HUES6 (cell line): Measurements from ENCODE around the gene C17orf107.
"Not testable (repeated sequence)": the region's sequence is repeated elsewhere in the genome, so short reads cannot be mapped to it uniquely, and the experiment has no call there.

Source experiments
- H3K27ac ChIP-seq: 2 replicates; pipeline ENCODE4 v1.7.0; 2013; ENCODE audit warnings: low read depth, mild to moderate bottlenecking, low read length, inconsistent platforms
- H3K27me3 ChIP-seq: 2 replicates; pipeline ENCODE4 v1.6.1; 2013; ENCODE audit warnings: low read length; ENCODE audit not compliant: control insufficient read depth, insufficient read depth
- H3K36me3 ChIP-seq: 2 replicates; pipeline ENCODE4 v1.6.1; 2013; ENCODE audit warnings: low read length; ENCODE audit not compliant: control insufficient read depth, insufficient read depth
- H3K4me1 ChIP-seq: 2 replicates; pipeline ENCODE4 v1.6.1; 2013; ENCODE audit warnings: low read length; ENCODE audit not compliant: control insufficient read depth, insufficient read depth
- H3K4me3 ChIP-seq: 2 replicates; pipeline ENCODE4 v1.5.1; 2013; ENCODE audit warnings: low read depth, low read length
- H3K9ac ChIP-seq: one replicate; pipeline ENCODE4 v1.6.1; 2013; ENCODE audit warnings: mild to moderate bottlenecking, low read length
- H3K9me3 ChIP-seq: 2 replicates; pipeline ENCODE4 v1.6.1; 2013; ENCODE audit warnings: low read depth, low read length; ENCODE audit not compliant: control insufficient read depth, insufficient read depth

C17orf107 gene

GRCh38 chr17:4899341-4900230, at the start of gene C17orf107:
TSS of gene C17orf107 (plus strand) at chr17:4899536. CDS start at chr17:4899763, 227 bp downstream.
- H3K27me3 ChIP-seq: peaks cover 3% of the 10 kb centered on the region; the same call in 1 of the 2 replicates
- H3K9me3 ChIP-seq: no peaks in the 10 kb centered on the region
- peak within 1 kb of the TSS; percentile 41 for H3K9ac ChIP-seq
- peak within 1 kb of the TSS; percentile 56 for H3K4me3 ChIP-seq
- H3K4me1 ChIP-seq: peaks cover 21% of the 10 kb centered on the region
- no peak within 1 kb of the TSS; the same call in 1 of the 2 replicates for H3K27ac ChIP-seq
- H3K36me3 ChIP-seq: peaks cover 22% of the 10 kb centered on the region

GRCh38 chr17:4850246-4850645, 49.1 kb upstream of the C17orf107 start:
- H3K9me3 ChIP-seq: no peaks in the 10 kb centered on the region

GRCh38 chr17:4851084-4851483, 48.3 kb upstream of the C17orf107 start:
- Histone ChIP-seq H3K4me3 (no peak overlapping the region), H3K27ac (no peak overlapping the region)

More at GRCh38 chr17:4850246-4850645, 49.1 kb upstream of the C17orf107 start:
- Histone ChIP-seq H3K4me1 (peaks cover 58% of the 10 kb centered on the region), H3K4me3 (no peak overlapping the region), H3K9ac (no peak overlapping the region), H3K36me3 (no peaks in the 10 kb centered on the region), H3K27ac (no peak overlapping the region), H3K27me3 (no peaks in the 10 kb centered on the region)

GRCh38 chr17:4852567-4853207, 46.6 kb upstream of the C17orf107 start:
- no peaks in the 10 kb centered on the region for H3K9me3 ChIP-seq
- H3K4me1 ChIP-seq: peaks cover 62% of the 10 kb centered on the region
- no peaks in the 10 kb centered on the region for H3K36me3 ChIP-seq
- H3K27ac ChIP-seq: no peak overlapping the region
- H3K9ac ChIP-seq: no peak overlapping the region
- H3K27me3 ChIP-seq: no peaks in the 10 kb centered on the region
- H3K4me3 ChIP-seq: no peak overlapping the region

More at GRCh38 chr17:4851084-4851483, 48.3 kb upstream of the C17orf107 start:
- Histone ChIP-seq H3K27me3 (no peaks in the 10 kb centered on the region), H3K36me3 (no peaks in the 10 kb centered on the region), H3K9me3 (no peaks in the 10 kb centered on the region), H3K9ac (no peak overlapping the region), H3K4me1 (peaks cover 58% of the 10 kb centered on the region)

- Histone ChIP-seq H3K4me3 (no peak overlapping the region), H3K9ac (no peak overlapping the region), H3K27ac (no peak overlapping the region; the same call in 1 of the 2 replicates), H3K27me3 (no peaks in the 10 kb centered on the region), H3K4me1 (peaks cover 61% of the 10 kb centered on the region), H3K9me3 (no peaks in the 10 kb centered on the region), H3K36me3 (no peaks in the 10 kb centered on the region)
These were observed 46.1 kb upstream of the C17orf107 start for GRCh38 chr17:4853208-4853671.

GRCh38 chr17:4854111-4854681, 45.1 kb upstream of the C17orf107 start:
- Histone ChIP-seq H3K27ac (peak overlapping the region; percentile 35), H3K4me1 (peaks cover 62% of the 10 kb centered on the region)

GRCh38 chr17:4856271-4856936, 42.9 kb upstream of the C17orf107 start:
- no peaks in the 10 kb centered on the region for H3K9me3 ChIP-seq
- H3K4me3 ChIP-seq: no peak overlapping the region
- H3K36me3 ChIP-seq: peaks cover 4% of the 10 kb centered on the region
- H3K4me1 ChIP-seq: peaks cover 61% of the 10 kb centered on the region
- no peak overlapping the region for H3K9ac ChIP-seq
- no peak overlapping the region for H3K27ac ChIP-seq
- H3K27me3 ChIP-seq: no peaks in the 10 kb centered on the region

More at GRCh38 chr17:4854111-4854681, 45.1 kb upstream of the C17orf107 start:
- Histone ChIP-seq H3K9ac (no peak overlapping the region), H3K36me3 (no peaks in the 10 kb centered on the region), H3K27me3 (no peaks in the 10 kb centered on the region), H3K9me3 (no peaks in the 10 kb centered on the region), H3K4me3 (no peak overlapping the region)

- H3K4me3 ChIP-seq: no peak overlapping the region
- peaks cover 60% of the 10 kb centered on the region for H3K4me1 ChIP-seq
- no peaks in the 10 kb centered on the region for H3K27me3 ChIP-seq
- peaks cover 4% of the 10 kb centered on the region for H3K36me3 ChIP-seq
- no peak overlapping the region for H3K9ac ChIP-seq
- H3K9me3 ChIP-seq: no peaks in the 10 kb centered on the region
- H3K27ac ChIP-seq: no peak overlapping the region
These were observed 42.4 kb upstream of the C17orf107 start for GRCh38 chr17:4856937-4857314.

GRCh38 chr17:4857347-4857746, 42.0 kb upstream of the C17orf107 start:
- not testable (repeated sequence) for H3K36me3 ChIP-seq, H3K27me3 ChIP-seq, H3K9me3 ChIP-seq, H3K9ac ChIP-seq, H3K4me3 ChIP-seq, H3K27ac ChIP-seq
- H3K4me1 ChIP-seq: peaks cover 56% of the 10 kb centered on the region

- Histone ChIP-seq H3K27me3 (no peaks in the 10 kb centered on the region), H3K9ac (no peak overlapping the region), H3K4me3 (peak overlapping the region; percentile 1; the same call in 1 of the 2 replicates), H3K27ac (peak overlapping the region; percentile 64; the same call in 1 of the 2 replicates), H3K4me1 (peaks cover 55% of the 10 kb centered on the region), H3K36me3 (peaks cover 4% of the 10 kb centered on the region), H3K9me3 (no peaks in the 10 kb centered on the region)
These were observed 41.1 kb upstream of the C17orf107 start for GRCh38 chr17:4858068-4858881.
